NCI-H2196 treated with DMSO at 0.1 percent for 48 hours (cell line): ENCODE measurements around the gene BYSL.
"Not testable (repeated sequence)": the region's sequence is repeated elsewhere in the genome, so short reads cannot be mapped to it uniquely, and the experiment has no call there.

Experiments
- DNase-seq: peaks from one replicate; lab custom pipeline; 2025; ENCODE audit not compliant: unreplicated experiment; lab: John Stamatoyannopoulos, UW

The BYSL gene

GRCh38 chr6:41941280-41942066, 20.2 kb downstream of the BYSL start, which contains the start of gene CCND3:
CCND3 (minus strand) TSS chr6:41941808; CDS start chr6:41941649, 159 bp downstream.
- DNase-seq, result peak; percentile 89

GRCh38 chr6:41942067-41942851, 21.0 kb downstream of the BYSL start:
- DNase-seq, result no peak

GRCh38 chr6:41942882-41943281, 21.6 kb downstream of the BYSL start:
- not testable (repeated sequence) for DNase-seq

GRCh38 chr6:41943456-41943855, 22.2 kb downstream of the BYSL start:
- no peak for DNase-seq

GRCh38 chr6:41947581-41948220, 26.4 kb downstream of the BYSL start:
- no peak for DNase-seq

- DNase-seq, result no peak
These were observed 33.4 kb downstream of the BYSL start for GRCh38 chr6:41954668-41955067.

- DNase-seq, result no peak
These were observed 34.1 kb downstream of the BYSL start for GRCh38 chr6:41955412-41955811.

- DNase-seq, result no peak
These were observed 35.8 kb downstream of the BYSL start for GRCh38 chr6:41957117-41957516.

- no peak for DNase-seq
These were observed 36.9 kb downstream of the BYSL start for GRCh38 chr6:41958022-41958856.

GRCh38 chr6:41960028-41960427, 38.7 kb downstream of the BYSL start:
- DNase-seq, result no peak

GRCh38 chr6:41963371-41963770, 42.1 kb downstream of the BYSL start:
- DNase-seq, result no peak

GRCh38 chr6:41964201-41964887, 43.0 kb downstream of the BYSL start:
- no peak for DNase-seq

- DNase-seq, result no peak
These were observed 44.3 kb downstream of the BYSL start for GRCh38 chr6:41965429-41966213.

- no peak for DNase-seq
These were observed 45.1 kb downstream of the BYSL start for GRCh38 chr6:41966214-41966920.

GRCh38 chr6:41966961-41967311, 45.6 kb downstream of the BYSL start:
- no peak for DNase-seq

- no peak for DNase-seq
These were observed 46.3 kb downstream of the BYSL start for GRCh38 chr6:41967312-41968287.

GRCh38 chr6:41970436-41970846, 49.1 kb downstream of the BYSL start:
- DNase-seq, result no peak

- no peak for DNase-seq
These were observed 51.5 kb downstream of the BYSL start for GRCh38 chr6:41972826-41973225.
